SU-DHL-6 (cell line): Measurements from ENCODE around the gene BRINP2.
A peak's percentile ranks its signal among the peaks of the same experiment; 100 is the strongest.

ENCODE experiments used
- H2AFZ ChIP-seq: fragments of 200-600 bp; sonication (generic); 2 replicates; pipeline ENCODE4 v1.6.1; 2014; ENCODE audit warnings: low read depth, mild to moderate bottlenecking, moderate library complexity, mixed read lengths, antibody characterized with exemption, low read length; ENCODE audit not compliant: severe bottlenecking
- H3F3A ChIP-seq: fragments of 200-600 bp; shearing (Covaris generic); 2 replicates; pipeline ENCODE4 v1.6.0; 2016; ENCODE audit warnings: antibody characterized with exemption, mild to moderate bottlenecking; ENCODE audit not compliant: insufficient read depth
- H3K27ac ChIP-seq: fragments of 200-600 bp; sonication (generic); 2 replicates; pipeline ENCODE4 v1.5.1; 2016; ENCODE audit warnings: low read depth, mild to moderate bottlenecking, low read length, moderate library complexity, mixed read lengths
- H3K27me3 ChIP-seq: fragments of 200-600 bp; sonication (generic), shearing (Covaris generic); 2 replicates; pipeline ENCODE4 v1.6.0; 2014; ENCODE audit warnings: mild to moderate bottlenecking, low read length
- H3K36me3 ChIP-seq: fragments of 200-600 bp; sonication (generic); 2 replicates; pipeline ENCODE4 v1.6.1; 2014; ENCODE audit warnings: mild to moderate bottlenecking, low read length, mixed read lengths
- H3K4me2 ChIP-seq: fragments of 300-600, 200-600 bp; shearing (Covaris generic), sonication (generic); 2 replicates; pipeline ENCODE4 v1.6.0; 2014; ENCODE audit warnings: low read length, low read depth, mild to moderate bottlenecking; ENCODE audit not compliant: poor library complexity, severe bottlenecking
- H3K4me3 ChIP-seq: fragments of 200-600 bp; sonication (generic); 2 replicates; pipeline ENCODE4 v1.5.1; 2014; ENCODE audit warnings: antibody characterized with exemption, low read length, mild to moderate bottlenecking, mixed read lengths; ENCODE audit not compliant: insufficient read depth, poor library complexity, severe bottlenecking
- H3K79me2 ChIP-seq: fragments of 200-600 bp; sonication (generic); 2 replicates; pipeline ENCODE4 v1.6.1; 2014; ENCODE audit warnings: mild to moderate bottlenecking, low read length, moderate library complexity; ENCODE audit not compliant: insufficient read depth
- H3K9ac ChIP-seq: fragments of 200-600 bp; sonication (generic); 2 replicates; pipeline ENCODE4 v1.7.0; 2014; ENCODE audit warnings: mild to moderate bottlenecking, low read length
- H3K9me2 ChIP-seq: fragments of 200-600 bp; sonication (generic); replicated peaks from 2 replicates; pipeline ENCODE4 v1.6.1; 2014; ENCODE audit warnings: low read length; ENCODE audit not compliant: insufficient read depth
- H3K9me3 ChIP-seq: fragments of 200-600 bp; sonication (generic); 2 replicates; pipeline ENCODE4 v1.6.1; 2014; ENCODE audit warnings: low read length, mixed read lengths; ENCODE audit not compliant: insufficient read depth
- H4K20me1 ChIP-seq: fragments of 200-600 bp; sonication (generic); 2 replicates; pipeline ENCODE4 v1.6.1; 2014; ENCODE audit warnings: low read depth, mild to moderate bottlenecking, antibody characterized with exemption, low read length, moderate library complexity, mixed read lengths
- CTCF ChIP-seq: fragments of 200-600 bp; sonication (generic); IDR thresholded peaks from one replicate; pipeline ENCODE4 v1.5.1; 2017; ENCODE audit warnings: antibody characterized with exemption, mild to moderate bottlenecking, low read length, moderate library complexity; ENCODE audit not compliant: insufficient read depth, poor library complexity, severe bottlenecking
- EZH2phosphoT487 ChIP-seq: fragments of 200-600 bp; sonication (generic), shearing (Covaris generic); conservative IDR thresholded peaks from 2 replicates; pipeline ENCODE4 v1.6.1; 2018; ENCODE audit warnings: mild to moderate bottlenecking, antibody characterized with exemption, low read length, moderate library complexity, mixed read lengths

BRINP2 gene

GRCh38 chr1:177183836-177184235 is 13.1 kb downstream of the BRINP2 start:
- Histone ChIP-seq H3K9me3 (no peaks in the 10 kb centered on the region), H2AFZ (no peak overlapping the region), H3K4me2 (no peak overlapping the region)

DNA sequence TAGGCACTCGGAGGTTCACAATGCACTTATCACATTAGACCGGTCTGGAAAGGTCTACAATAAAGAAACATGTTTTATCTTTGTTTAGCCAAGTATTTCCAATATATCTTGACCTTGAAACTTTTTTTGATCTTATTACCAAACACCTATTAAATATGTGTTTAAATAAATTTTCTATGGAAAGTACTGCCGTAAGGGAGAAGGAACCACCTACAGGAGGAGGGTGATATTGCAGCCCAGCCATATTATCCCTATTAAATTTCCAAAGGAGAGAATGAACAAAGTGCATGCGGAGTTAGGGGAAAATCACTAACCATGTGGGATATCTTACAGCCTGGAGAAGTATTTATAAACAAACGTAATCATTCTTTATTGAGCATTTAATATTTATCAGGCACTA is 14.5 kb downstream of the BRINP2 start:
- H4K20me1 ChIP-seq = no peaks in the 10 kb centered on the region
- H3K36me3 ChIP-seq = no peaks in the 10 kb centered on the region
- no peak overlapping the region for H3K27ac ChIP-seq
- no peaks in the 10 kb centered on the region for H3K9me2 ChIP-seq
- no peak overlapping the region for H3K4me3 ChIP-seq
- H2AFZ ChIP-seq = no peak overlapping the region
- H3F3A ChIP-seq = no peaks in the 10 kb centered on the region
- H3K9me3 ChIP-seq = no peaks in the 10 kb centered on the region
- no peak overlapping the region for H3K4me2 ChIP-seq
- H3K27me3 ChIP-seq = no peaks in the 10 kb centered on the region
- TF ChIP-seq EZH2phosphoT487 (no peak), CTCF (peak; percentile 52)
- H3K9ac ChIP-seq = no peak overlapping the region
- H3K79me2 ChIP-seq = no peaks in the 10 kb centered on the region

More at GRCh38 chr1:177183836-177184235, 13.1 kb downstream of the BRINP2 start:
- Histone ChIP-seq H3K79me2 (no peaks in the 10 kb centered on the region), H3K27me3 (no peaks in the 10 kb centered on the region), H3K9me2 (no peaks in the 10 kb centered on the region), H3K9ac (no peak overlapping the region), H3K27ac (no peak overlapping the region), H4K20me1 (no peaks in the 10 kb centered on the region), H3K36me3 (no peaks in the 10 kb centered on the region), H3K4me3 (no peak overlapping the region), H3F3A (no peaks in the 10 kb centered on the region)
- no peak for TF ChIP-seq EZH2phosphoT487
- no peak for TF ChIP-seq CTCF

DNA sequence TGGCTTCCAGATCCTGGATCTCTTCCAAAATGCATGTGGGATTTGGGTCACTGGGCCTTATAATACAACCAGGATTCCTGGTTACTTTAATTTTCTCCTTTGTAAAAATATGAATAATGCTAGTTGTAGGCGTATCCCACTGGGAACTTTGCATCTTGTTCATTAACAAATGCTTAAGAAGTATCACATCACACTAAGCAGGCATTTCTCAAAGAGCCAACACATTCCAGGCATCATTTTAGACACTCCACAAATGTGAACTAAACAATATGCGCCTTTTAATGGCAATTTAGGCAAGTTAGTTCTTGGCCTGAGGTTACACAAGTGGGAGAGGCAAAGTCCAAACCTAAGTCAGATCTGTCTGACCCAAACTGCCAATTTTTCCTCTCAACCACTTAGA is 15.9 kb downstream of the BRINP2 start:
- Histone ChIP-seq H3K4me3 (no peak overlapping the region), H3F3A (no peaks in the 10 kb centered on the region), H3K79me2 (no peaks in the 10 kb centered on the region), H3K27ac (no peak overlapping the region), H3K9me2 (no peaks in the 10 kb centered on the region), H3K9ac (no peak overlapping the region), H4K20me1 (no peaks in the 10 kb centered on the region), H3K4me2 (no peak overlapping the region), H3K36me3 (no peaks in the 10 kb centered on the region), H3K9me3 (no peaks in the 10 kb centered on the region), H2AFZ (no peak overlapping the region), H3K27me3 (no peaks in the 10 kb centered on the region)
- no peak for TF ChIP-seq EZH2phosphoT487
- TF ChIP-seq CTCF = no peak
